K562 (cell line): Measurements from ENCODE around the gene PIKFYVE.

Source experiments
- ELK1 ChIP-seq: sonication (generic); formaldehyde crosslinking; IDR thresholded peaks from 2 replicates; pipeline ENCODE4 v1.8.1; 2022; ENCODE audit warnings: missing genetic modification reagents
- EP300 ChIP-seq: IDR thresholded peaks from 2 replicates; pipeline ENCODE4 v1.6.1; 2012; ENCODE audit warnings: low read length, improper control_type of control experiment
- FOXJ3 ChIP-seq: sonication (generic); formaldehyde crosslinking; IDR thresholded peaks from 2 replicates; pipeline ENCODE4 v1.4.0; 2020; ENCODE audit warnings: mild to moderate bottlenecking, missing genetic modification reagents
- RAD51 ChIP-seq: fragments of 450-650 bp; IDR thresholded peaks from 2 replicates; pipeline ENCODE4 v1.7.1; 2016; ENCODE audit warnings: low read depth, mild to moderate bottlenecking, borderline replicate concordance
- ZNF121 ChIP-seq: sonication (generic); formaldehyde crosslinking; conservative IDR thresholded peaks from 2 replicates; pipeline ENCODE4 v1.8.0; 2022; ENCODE audit warnings: missing genetic modification reagents

GRCh38 chr2:208386541-208386940 is 120.5 kb downstream of the PIKFYVE start:
- TF ChIP-seq RAD51 (no peak), FOXJ3 (CRISPR knock-in tag) (no peak), ZNF121 (CRISPR knock-in tag) (no peak), EP300 (no peak), ELK1 (CRISPR knock-in tag) (no peak)
